SIG-M5 treated with dmso at 0.1 percent for 504 hours (cell line): ENCODE data around the gene GOLGA1.

Source experiments
- DNase-seq: peaks from one replicate; lab custom pipeline; 2025; ENCODE audit not compliant: unreplicated experiment; lab: John Stamatoyannopoulos, UW

Gene GOLGA1

DNA sequence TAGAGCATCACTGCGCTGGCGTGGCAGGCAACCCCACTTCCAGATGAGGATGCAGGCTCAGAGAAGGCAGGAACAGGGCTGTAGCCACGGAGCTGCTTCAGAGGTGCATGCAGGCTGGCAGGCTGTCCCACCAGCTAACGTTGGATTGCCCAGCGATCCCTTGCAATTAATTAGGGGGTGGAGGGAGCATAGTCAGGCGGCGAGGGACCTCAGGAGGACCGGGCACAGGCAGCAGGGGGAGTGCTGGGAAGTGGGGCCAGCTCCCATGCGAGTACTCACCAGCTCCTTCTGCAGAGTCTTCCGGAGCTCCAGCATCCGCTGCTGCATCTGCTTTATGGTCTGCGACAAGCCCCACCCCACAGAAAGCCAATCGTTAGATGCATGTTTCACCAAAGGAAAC is 58.7 kb downstream of the GOLGA1 start:
- DNase-seq: no peak

DNA sequence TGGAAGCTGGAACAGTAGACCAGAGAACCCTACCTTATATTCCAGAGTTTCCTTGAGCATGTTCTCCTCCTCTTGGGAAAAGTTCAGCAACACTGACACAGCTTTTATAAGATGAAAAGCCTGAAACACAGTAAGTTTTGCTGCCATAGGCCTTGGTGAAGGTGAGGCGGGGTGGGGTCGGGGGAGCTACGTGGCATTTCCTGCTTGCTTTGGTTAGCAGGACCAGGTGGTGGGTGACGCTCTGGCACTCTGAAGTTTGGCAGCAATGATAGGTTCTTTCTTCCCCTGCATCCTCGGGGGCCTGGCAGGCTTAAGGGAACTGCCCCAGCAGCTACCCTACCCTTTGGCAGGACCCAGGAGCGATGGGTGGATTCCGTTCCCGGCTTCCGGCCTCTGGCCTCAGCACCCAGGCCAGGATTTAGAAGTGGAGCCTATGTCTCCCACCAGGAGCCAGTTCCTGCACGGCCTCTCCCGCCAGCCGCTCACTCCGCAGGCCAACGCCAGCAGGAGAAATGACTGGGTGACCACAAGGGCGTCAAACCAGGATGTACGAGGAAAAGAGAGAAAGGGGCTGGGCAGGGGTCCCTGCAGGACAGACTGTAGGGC is 59.6 kb downstream of the GOLGA1 start:
- no peak for DNase-seq

DNA sequence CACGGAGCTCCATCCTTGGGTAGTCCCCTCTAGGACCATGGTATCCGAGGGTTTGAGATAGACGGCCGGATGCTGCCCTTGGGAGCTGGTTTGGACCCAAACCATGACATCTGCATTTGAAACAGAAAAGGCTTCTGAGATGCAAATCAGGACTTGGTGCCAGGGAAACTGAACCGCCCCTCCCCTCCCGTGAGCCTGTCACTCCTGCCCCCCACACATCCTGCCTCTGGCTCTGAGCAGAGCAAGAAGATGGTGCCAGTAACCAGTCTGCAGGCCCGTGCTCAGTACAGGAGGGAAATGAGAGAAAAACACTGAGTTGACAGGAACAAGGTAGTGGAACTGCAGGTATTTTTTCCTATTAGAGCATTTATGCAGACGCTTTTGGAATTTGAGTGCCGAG is 60.4 kb downstream of the GOLGA1 start:
- DNase-seq: no peak

DNA sequence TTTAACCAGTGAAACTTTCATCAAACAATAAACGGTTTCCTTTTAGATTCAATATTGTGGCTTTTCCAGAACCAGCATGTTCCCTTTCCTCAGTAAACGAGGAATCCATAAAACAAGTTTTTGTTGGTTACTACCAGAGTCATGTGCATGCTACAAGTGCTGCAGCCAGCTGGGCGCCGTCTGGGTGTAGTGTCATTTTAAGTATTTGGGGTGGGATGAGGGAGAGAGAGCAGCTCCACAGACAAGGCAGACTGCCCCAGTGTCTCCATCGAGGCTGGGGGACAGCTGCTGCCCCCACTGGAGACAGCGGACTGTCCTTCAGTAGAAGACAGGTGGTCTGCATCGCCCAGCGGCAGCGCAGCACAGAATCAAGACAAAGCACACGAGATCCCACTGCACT is 61.7 kb downstream of the GOLGA1 start:
- no peak for DNase-seq

DNA sequence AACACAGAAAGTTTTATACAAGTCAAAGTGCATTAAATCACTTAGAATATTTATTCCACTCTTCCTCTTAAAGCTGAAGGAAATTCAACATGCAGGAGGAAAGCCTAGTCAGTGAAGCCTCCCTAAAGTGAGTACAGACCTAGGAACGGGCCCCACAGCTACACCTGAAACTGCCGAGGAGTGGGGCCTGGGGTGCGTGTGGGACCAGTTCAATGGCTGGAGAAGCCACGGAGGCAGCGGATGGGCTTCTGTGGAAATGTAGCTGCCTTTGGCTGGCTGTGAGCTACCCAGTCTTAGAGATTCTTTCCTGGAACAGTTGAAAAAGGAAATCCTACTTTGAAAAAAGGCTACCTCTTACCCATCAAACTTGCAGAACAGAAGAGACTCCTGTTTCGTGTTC is 62.4 kb downstream of the GOLGA1 start:
- no peak for DNase-seq

DNA sequence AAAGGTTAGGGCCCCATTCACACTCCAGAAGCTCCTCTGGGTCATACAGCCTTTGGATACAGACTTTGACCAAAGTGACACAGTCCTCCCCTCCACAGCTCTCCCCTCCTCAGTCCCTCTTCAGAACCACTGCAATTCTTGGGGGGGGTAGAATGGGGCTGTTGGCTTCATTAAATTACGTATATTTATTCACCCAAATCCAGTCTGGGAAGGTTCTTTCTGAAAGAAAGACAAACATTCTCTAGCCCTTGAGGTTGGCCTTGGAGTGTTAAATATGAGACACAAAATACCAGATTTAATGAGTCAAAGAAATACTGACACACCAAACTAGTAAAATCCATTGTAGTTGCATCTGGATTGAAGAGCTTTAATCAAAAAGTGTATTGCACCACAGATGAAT is 62.9 kb downstream of the GOLGA1 start:
- no peak for DNase-seq

DNA sequence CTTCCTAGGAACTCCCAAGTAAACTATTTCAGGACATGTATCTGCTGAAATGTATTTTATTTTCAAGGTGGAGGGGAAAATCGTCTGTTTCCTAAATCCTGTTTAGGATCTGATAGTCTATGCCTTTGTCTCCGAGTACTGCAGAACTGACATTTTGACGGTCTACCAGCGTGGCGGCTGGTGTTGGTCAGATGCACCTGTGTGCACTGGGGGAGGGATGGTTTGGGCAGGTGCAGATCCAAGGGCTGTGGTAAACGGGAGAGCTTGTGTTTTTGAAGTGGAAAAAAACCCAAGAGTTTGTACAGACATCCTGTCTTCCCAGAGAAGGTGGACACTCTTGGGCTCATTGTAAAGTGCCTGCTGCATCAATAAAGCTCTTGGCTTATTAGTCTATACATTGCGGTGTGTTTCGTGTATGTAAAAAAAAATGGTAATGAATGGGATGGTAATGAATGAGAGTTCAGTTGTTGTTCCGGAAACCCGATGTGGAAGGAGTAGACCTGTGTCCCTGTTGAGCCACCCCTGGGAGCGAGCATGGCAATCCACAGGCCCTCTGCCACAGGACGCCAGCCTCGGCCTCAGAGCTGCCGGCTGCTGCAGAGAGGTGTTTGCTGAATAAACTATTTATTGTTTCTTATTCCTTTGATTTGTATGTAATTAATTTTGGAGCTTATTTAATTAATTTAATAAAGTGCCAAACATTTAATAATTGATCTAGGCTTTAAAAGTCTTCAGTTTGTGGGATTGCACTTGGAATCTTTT is 63.7 kb downstream of the GOLGA1 start:
- no peak for DNase-seq

DNA sequence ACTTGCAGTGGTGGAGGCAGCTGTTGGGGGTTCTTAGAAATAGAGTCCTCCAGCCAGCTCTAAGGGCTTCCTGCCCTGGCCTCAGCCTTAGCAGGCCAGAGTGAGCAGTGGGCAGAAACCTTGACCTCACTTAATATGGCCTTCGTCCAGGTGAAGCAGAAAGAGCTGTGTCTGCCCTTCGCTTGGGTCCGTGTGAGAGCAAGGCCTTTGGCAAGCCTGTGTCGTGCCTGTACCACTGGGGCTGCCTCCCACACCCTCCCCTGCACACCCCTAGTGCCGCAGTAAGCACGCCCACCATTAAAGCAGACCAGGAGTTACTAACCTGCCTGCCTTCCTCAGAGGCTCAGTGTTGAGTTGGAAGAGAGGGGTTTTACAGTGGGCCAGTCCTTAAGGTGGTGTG is 65.4 kb downstream of the GOLGA1 start:
- DNase-seq: no peak

DNA sequence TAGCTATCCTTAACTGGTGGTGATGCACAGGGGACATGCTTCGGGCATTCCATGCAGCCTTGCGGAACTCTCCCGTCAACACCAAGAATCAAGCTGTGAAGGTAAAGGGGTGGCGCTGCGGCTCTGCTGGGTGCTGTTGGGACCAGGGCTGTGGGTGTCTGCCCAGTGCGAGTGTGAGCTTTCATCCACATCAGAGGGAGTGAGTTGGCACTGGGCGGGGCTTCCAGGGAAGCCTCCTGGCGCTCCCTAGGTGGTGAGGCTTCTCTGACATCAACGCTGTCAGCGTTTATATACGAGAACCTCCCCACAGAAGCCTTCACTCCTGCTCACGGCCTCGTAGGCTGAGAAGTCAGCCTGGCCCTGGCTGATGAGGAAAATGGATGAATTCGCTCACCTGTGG is 67.2 kb downstream of the GOLGA1 start:
- no peak for DNase-seq

DNA sequence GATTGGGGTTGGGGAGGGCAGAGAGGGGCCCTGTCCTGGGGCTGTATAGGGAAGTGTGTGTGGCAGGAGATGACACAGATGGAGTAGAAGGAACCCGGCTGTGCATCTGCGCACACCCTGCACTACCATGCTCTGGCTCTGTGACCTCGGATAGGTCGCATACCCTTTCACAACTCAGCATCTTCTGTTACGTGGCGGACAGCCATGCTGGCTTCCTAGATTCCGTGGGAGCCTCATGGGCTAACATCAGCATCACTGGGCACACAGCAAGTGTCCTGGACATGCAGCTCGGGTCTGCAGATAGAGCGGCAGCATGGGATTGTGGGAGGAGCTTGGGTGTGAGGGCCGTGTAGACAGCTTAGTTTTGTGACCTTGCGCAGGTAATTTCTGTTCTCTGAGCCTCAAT is 69.7 kb downstream of the GOLGA1 start:
- DNase-seq: peak; percentile 82

DNA sequence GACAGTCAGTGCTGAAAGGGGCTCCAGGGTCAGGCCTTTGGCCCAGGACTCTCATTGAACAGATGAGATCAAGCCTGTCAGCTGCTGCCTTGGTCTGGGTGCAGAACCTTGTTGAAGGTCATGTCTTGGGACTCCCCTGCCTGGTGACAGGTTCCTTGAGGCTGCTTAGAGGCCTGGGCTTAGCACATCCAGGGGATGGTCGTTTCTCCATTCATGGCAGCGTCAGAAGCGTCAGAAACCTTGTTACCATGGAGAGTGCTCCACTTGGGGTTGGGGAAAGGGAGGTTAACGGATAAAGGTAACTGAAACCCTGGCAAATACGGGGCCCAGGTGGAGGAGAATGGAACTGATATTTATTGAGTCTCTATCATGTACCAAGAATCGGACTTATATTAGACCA is 70.2 kb downstream of the GOLGA1 start:
- peak; percentile 55 for DNase-seq

DNA sequence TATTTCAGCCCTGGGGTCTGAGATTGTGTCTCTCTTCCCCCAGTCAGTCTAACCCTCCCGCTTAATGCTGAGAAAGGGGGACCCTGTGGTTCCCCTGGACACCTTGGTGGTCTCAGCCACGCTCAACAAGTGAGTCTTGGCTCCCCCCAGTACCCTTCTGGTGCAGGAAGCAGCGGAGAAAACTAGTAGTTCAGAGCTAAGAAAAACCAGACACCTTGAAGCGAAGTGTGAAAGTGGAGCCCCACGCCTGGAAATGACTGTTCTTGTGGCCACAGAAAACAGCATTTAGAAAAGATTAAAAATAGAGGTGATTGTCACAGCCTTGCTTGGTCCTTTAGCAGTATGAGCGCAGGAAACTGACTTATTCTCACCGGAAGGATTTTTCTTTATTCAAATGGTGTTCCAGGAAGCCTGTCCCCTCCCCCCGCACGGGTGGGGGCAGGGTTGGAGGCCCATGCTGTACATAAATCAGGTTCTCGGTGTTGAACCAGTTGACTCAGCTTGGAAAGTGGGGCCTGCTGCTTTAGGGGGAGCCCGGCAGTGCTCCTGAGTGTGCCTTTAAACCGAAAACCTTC is 70.8 kb downstream of the GOLGA1 start:
- DNase-seq: peak; percentile 35

DNA sequence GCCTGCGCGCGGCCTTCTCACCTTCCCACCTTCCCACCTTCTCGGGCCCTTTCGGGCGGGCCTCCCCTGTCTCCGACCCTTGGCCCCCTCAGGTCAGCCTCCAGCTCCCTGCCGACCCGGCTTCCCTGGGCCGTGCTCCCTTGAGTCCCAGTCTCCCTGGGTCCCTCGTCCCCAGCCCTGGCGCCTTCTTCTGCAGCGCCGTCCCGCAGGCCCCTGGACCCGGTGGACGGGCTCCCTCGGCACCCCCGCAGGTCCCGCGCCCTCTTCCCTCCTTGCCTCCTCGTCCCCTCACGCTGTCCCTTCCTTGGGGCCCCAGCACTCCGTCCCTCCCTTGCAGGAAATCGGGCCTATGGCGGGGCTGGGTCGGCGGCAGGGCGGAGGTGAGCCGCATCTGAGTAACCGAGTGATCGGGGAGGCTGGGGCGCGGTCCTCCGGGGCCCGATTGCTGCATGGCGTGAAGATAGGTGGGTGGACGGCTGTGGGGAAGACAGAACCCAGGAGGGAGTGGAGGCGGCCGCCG is 71.4 kb downstream of the GOLGA1 start:
- DNase-seq: no peak

DNA sequence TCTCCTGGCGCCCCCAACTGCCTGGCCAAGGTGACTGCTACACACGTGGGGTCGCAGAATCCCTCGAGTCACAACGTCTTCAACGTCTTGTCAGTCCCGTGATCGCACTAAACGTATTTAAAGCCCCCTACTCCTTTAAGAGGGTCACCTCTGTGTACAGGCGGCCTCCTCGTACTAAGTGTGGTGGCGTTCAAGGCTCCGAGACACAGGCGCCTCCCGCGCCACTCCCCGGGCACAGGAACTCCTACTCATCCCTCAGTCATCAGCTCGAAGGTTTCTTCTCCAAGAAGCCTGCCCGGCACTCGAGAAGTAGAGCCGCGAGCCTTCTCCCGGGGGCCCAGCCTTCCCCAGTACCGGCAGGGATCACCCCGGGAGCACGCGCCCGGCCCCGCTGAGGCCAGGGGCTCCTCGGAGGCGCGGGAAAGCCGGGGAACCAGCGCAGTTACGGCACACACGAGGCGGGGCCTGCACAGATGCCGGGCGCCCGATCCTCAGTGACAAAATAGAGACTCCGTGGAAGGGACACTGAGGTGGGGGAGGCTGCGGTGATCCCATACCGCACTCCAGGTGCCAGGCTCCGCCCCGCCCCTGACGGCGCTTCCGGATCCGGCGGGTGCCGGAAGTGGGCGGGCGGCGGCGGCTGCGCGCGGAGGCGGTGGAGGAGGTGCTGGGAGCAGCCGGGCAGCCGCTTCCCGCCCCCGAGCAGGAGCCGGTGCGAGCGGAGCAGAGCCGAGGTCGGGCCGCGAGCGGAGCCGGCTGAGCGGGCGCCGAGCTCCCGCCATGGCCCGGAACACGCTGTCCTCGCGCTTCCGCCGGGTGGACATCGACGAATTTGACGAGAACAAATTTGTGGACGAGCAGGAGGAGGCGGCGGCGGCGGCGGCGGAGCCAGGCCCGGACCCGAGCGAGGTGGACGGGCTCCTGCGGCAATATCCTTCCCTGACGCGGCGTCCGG is 72.1 kb downstream of the GOLGA1 start:
- DNase-seq: peak; percentile 80

DNA sequence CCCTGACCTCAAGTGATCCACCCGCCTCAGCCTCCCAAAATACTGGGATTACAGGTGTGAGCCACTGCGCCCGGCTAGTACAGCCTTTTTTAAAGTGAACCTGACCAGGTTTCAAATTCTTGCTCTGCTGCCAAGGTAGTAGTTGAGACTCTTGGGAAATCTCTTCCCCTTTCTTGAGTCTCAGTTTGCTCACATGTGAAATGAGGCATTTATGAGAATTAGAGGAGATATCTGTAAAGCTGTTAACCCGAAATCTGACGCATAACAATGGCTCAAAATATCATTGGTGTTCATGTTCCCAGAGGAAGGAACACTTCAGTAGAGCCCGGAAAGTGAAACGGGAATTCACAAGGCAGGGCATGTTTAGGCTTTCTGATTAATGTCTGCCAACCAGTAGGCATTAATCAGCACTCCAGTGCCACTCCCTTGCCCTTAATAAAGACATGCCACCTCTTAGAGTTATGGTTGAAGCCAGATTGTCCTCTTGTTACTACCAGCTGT is 77.5 kb downstream of the GOLGA1 start:
- DNase-seq: no peak

DNA sequence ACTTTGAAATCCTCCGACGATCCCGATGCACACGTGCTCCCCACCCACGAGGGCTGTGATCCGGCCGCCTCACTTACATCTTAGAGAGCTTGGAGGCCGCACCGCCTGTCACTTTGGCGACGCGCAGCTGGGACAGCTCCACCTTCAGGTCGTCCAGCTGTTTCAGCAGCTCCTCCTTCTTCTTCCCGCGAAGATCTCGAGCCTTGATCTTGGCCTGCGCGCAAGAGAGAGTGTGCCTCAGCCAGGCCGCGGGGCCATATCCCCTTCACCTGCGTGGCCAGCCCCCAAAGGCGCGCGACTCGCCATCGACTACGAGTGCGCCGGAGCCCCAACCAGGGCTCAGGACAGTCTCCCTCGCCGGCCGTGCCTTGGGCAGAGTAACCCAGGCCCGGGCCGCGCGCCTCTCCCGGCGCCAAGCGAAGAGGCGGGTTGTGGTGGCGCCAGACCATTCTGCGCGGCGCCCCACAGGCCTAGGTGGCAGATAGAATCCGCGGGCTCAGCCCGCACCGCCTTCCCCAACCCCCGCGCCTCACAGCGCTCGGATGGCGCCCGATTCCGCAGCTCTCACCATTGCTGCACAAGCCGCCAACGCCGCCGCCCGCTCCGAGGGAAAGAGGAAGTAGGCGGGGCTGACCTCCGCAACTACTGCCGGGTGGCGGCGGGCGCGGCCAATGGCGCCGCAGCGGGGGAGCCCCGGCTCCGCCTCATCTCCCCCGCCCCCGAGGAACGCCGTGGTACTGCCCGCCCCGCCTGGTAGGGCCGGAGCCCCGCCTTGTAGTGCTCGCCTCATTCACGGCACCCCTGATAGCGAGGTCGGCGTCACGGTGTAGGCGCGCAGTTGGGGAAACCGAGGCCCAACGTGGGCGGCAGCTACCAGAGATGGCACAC is 79.3 kb downstream of the GOLGA1 start, which contains the start of the genes ARPC5L and RPL35:
ARPC5L (plus strand) TSS at position 789 of the 888 bp plus-strand sequence. CDS start 7,161 bp downstream, outside the sequence.
RPL35 (minus strand) TSS at position 616 of the 888 bp plus-strand sequence; CDS start at position 571, 45 bp downstream.
- DNase-seq: peak; percentile 87

DNA sequence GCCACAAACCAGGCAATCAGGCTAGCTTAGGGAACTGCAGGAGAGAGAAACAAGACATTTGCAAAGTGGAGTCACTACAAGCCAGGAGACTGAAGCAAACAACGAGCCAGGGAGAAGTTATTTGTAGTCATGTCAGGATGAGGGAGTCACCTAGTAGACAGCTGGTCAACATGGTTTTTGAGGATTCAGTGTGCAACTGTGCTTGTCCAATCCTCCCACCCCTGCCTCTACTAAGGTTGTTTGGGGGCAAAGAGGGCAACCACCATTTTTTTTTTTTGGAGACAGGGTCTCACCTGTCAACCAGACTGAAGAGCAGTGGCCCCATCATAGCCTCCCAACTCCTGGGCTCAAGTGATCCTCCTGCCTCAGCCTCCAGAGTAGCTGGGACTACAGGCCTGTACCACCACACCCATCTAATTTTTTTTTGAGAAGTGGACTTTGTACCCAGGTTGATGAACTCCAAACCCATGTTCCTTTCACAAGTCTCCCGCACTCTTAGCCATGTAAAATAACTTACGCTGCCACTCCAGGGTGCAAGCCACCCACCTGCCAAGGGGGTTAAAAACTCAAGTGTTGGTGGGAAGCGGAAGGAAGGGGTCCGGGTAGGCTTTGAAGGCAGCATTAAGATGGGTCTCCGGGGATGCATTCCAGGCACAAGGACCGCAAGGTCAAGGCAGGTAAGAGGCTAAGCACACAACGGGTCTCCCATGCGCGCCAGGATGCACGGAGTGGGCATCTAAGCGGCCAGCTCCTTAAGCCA is 80.1 kb downstream of the GOLGA1 start:
- DNase-seq: no peak

DNA sequence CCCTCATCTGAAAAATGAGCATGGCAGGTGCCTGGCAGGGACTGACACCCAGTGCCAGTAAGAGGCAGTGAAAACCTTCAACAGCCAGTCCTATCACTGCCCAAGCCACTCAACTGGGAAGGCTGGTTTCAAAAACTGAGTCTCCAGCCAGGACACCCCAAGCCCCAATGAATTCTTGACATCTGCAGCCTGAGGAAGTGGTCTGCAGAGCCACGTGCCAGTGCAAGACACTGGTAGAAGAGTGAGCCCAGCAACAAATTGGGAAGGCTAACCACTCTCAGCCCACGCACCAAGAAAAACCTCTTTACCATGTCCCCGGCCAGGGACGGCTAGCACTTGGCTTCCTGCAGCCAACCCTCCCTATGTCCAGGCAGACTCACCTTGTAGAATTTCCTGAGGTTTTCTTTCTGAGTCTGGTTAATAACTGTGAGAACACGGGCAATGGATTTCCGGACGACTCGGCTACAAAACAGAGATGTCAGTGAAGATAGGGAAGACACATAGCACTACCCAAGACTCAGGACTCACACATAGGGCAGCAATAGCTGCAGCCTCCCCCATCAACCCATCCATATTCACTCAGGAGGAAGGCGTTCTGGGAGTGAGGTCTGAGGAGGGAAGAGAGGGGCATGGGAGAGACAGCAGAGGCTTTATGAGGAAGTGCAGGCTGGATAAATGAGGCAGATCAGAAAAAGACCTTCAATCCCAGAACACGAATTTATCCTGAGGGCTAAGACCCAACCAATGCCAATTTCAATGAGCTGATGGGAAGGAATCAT is 80.9 kb downstream of the GOLGA1 start:
- DNase-seq: peak; percentile 22
